Astrocyte (in vitro differentiated cells and primary cell): ENCODE measurements around the gene KLF11. TPM values are rescaled to one million over a fixed set of nuclear protein-coding genes. Genes with fewer than 3 reads are reported as not detected.

Experiments
- DNase-seq: peaks from one replicate; pipeline ENCODE4 v3.0.0-alpha.2; 2010; ENCODE audit warnings: low read depth
- FAIRE-seq: peaks from 2 replicates; lab custom pipeline; 2011; peaks lifted over from hg19 to GRCh38; lab: Jason Lieb, UNC
- H2AFZ ChIP-seq: 2 replicates; pipeline ENCODE4 v1.6.0; 2012; ENCODE audit warnings: low read depth, low read length, inconsistent platforms
- H3K27ac ChIP-seq: 2 replicates; pipeline ENCODE4 v1.5.1; 2011; ENCODE audit warnings: low read depth, low read length, inconsistent platforms
- H3K27me3 ChIP-seq: 2 replicates; pipeline ENCODE4 v1.6.0; 2011; ENCODE audit warnings: low read length, inconsistent platforms; ENCODE audit not compliant: insufficient read depth
- H3K36me3 ChIP-seq: 2 replicates; pipeline ENCODE4 v1.5.1; 2011; ENCODE audit warnings: low read length, inconsistent platforms; ENCODE audit not compliant: insufficient read depth
- H3K4me1 ChIP-seq: 2 replicates; pipeline ENCODE4 v1.5.1; 2011; ENCODE audit warnings: low read length, inconsistent platforms; ENCODE audit not compliant: insufficient read depth
- H3K4me2 ChIP-seq: 2 replicates; pipeline ENCODE4 v1.6.0; 2012; ENCODE audit warnings: low read length, inconsistent platforms
- H3K4me3 ChIP-seq: 2 replicates; pipeline ENCODE4 v1.5.1; 2011; ENCODE audit warnings: low read depth, mild to moderate bottlenecking, low read length, inconsistent platforms; ENCODE audit not compliant: insufficient read depth
- H3K79me2 ChIP-seq: 2 replicates; pipeline ENCODE4 v1.6.0; 2012; ENCODE audit warnings: mild to moderate bottlenecking, low read length, inconsistent platforms; ENCODE audit not compliant: insufficient read depth
- H3K9ac ChIP-seq: 2 replicates; pipeline ENCODE4 v1.6.0; 2012; ENCODE audit warnings: mild to moderate bottlenecking, low read length, inconsistent platforms
- H3K9me3 ChIP-seq: 2 replicates; pipeline ENCODE4 v1.5.1; 2012; ENCODE audit warnings: low read depth, mild to moderate bottlenecking, low read length, inconsistent platforms; ENCODE audit not compliant: insufficient read depth
- H4K20me1 ChIP-seq: 2 replicates; pipeline ENCODE4 v1.6.0; 2012; ENCODE audit warnings: low read length, inconsistent platforms; ENCODE audit not compliant: insufficient read depth
- H3K27ac Mint-ChIP-seq: one replicate; pipeline ENCODE4 v1.8.0; 2021; ENCODE audit warnings: mild to moderate bottlenecking, mixed read lengths; ENCODE audit not compliant: unreplicated experiment
- H3K27me3 Mint-ChIP-seq: one replicate; pipeline ENCODE4 v1.8.0; 2021; ENCODE audit warnings: low read depth, mixed read lengths; ENCODE audit not compliant: unreplicated experiment
- H3K36me3 Mint-ChIP-seq: one replicate; pipeline ENCODE4 v1.8.0; 2021; ENCODE audit warnings: low read depth, mixed read lengths; ENCODE audit not compliant: unreplicated experiment
- H3K4me1 Mint-ChIP-seq: one replicate; pipeline ENCODE4 v1.8.0; 2021; ENCODE audit warnings: low read depth, mixed read lengths; ENCODE audit not compliant: unreplicated experiment
- H3K4me3 Mint-ChIP-seq: one replicate; pipeline ENCODE4 v1.8.0; 2021; ENCODE audit warnings: mild to moderate bottlenecking, moderate library complexity, mixed read lengths; ENCODE audit not compliant: unreplicated experiment
- H3K9me3 Mint-ChIP-seq: one replicate; pipeline ENCODE4 v1.8.0; 2021; ENCODE audit warnings: mild to moderate bottlenecking, mixed read lengths; ENCODE audit not compliant: unreplicated experiment
- CTCF ChIP-seq: IDR thresholded peaks from 2 replicates; pipeline ENCODE4 v1.5.1; 2011; ENCODE audit warnings: low read depth, mild to moderate bottlenecking, inconsistent platforms, low read length, moderate library complexity; ENCODE audit not compliant: insufficient read depth
- EZH2 ChIP-seq: IDR thresholded peaks from 2 replicates; pipeline ENCODE4 v1.6.1; 2012; ENCODE audit warnings: mild to moderate bottlenecking, low read length, inconsistent platforms; ENCODE audit not compliant: insufficient read depth
- total RNA-seq: library from RNA; stranded (reverse); gene quantifications from 2 replicates; pipeline ENCODE4 v1.2.1, GENCODE V29; 2021

Gene KLF11
- total RNA-seq, 1 donor from 2014 or later: 9.8 TPM

GRCh38 chr2:10058251-10059015 lies 15.1 kb downstream of the KLF11 start:
- H2AFZ ChIP-seq: no peak overlapping the region
- H4K20me1 ChIP-seq: no peaks in the 10 kb centered on the region
- no peaks in the 10 kb centered on the region for H3K27me3 ChIP-seq
- DNase-seq: no peak
- no peak for TF ChIP-seq EZH2
- no peak for TF ChIP-seq CTCF
- Mint-ChIP-seq H3K9me3 (no peaks in the 10 kb centered on the region), H3K4me1 (peaks cover 2% of the 10 kb centered on the region), H3K4me3 (no peak overlapping the region), H3K36me3 (peaks cover 5% of the 10 kb centered on the region), H3K27me3 (peaks cover 15% of the 10 kb centered on the region), H3K27ac (no peak overlapping the region)
- no peak for FAIRE-seq
- no peak overlapping the region for H3K9ac ChIP-seq
- peaks cover 12% of the 10 kb centered on the region for H3K4me1 ChIP-seq
- no peaks in the 10 kb centered on the region for H3K9me3 ChIP-seq
- no peaks in the 10 kb centered on the region for H3K79me2 ChIP-seq
- H3K4me3 ChIP-seq: no peak overlapping the region
- H3K36me3 ChIP-seq: no peaks in the 10 kb centered on the region
- no peak overlapping the region for H3K27ac ChIP-seq
- no peak overlapping the region for H3K4me2 ChIP-seq

GRCh38 chr2:10059016-10059351 lies 15.6 kb downstream of the KLF11 start:
- TF ChIP-seq CTCF (no peak), EZH2 (no peak)
- H3K27ac Mint-ChIP-seq: no peak overlapping the region
- Histone ChIP-seq H3K4me1 (peaks cover 12% of the 10 kb centered on the region), H3K79me2 (no peaks in the 10 kb centered on the region), H4K20me1 (no peaks in the 10 kb centered on the region), H3K4me2 (no peak overlapping the region), H3K27me3 (no peaks in the 10 kb centered on the region), H3K36me3 (no peaks in the 10 kb centered on the region), H3K9me3 (no peaks in the 10 kb centered on the region), H3K9ac (no peak overlapping the region), H3K4me3 (no peak overlapping the region), H2AFZ (no peak overlapping the region), H3K27ac (no peak overlapping the region)
- FAIRE-seq (no peak), DNase-seq (no peak)
- no peak overlapping the region for H3K4me3 Mint-ChIP-seq
- peaks cover 5% of the 10 kb centered on the region for H3K36me3 Mint-ChIP-seq
- H3K27me3 Mint-ChIP-seq: peaks cover 15% of the 10 kb centered on the region
- H3K9me3 Mint-ChIP-seq: no peaks in the 10 kb centered on the region
- peaks cover 2% of the 10 kb centered on the region for H3K4me1 Mint-ChIP-seq

GRCh38 chr2:10059552-10060335 lies 16.4 kb downstream of the KLF11 start:
- no peaks in the 10 kb centered on the region for H3K79me2 ChIP-seq
- peaks cover 2% of the 10 kb centered on the region for H3K4me1 Mint-ChIP-seq
- no peaks in the 10 kb centered on the region for H3K9me3 ChIP-seq
- H3K4me3 ChIP-seq: no peak overlapping the region
- H4K20me1 ChIP-seq: no peaks in the 10 kb centered on the region
- H3K27ac Mint-ChIP-seq: no peak overlapping the region
- no peak overlapping the region for H3K4me2 ChIP-seq
- FAIRE-seq (no peak), DNase-seq (no peak)
- H3K27ac ChIP-seq: no peak overlapping the region
- no peak overlapping the region for H3K4me3 Mint-ChIP-seq
- H3K36me3 ChIP-seq: no peaks in the 10 kb centered on the region
- H3K9me3 Mint-ChIP-seq: no peaks in the 10 kb centered on the region
- H2AFZ ChIP-seq: no peak overlapping the region
- TF ChIP-seq CTCF: no peak
- TF ChIP-seq EZH2: no peak
- no peak overlapping the region for H3K9ac ChIP-seq
- peaks cover 15% of the 10 kb centered on the region for H3K27me3 Mint-ChIP-seq
- peaks cover 12% of the 10 kb centered on the region for H3K4me1 ChIP-seq
- H3K27me3 ChIP-seq: no peaks in the 10 kb centered on the region
- H3K36me3 Mint-ChIP-seq: peaks cover 4% of the 10 kb centered on the region
